ENCODE measurements around the gene SYCP2.
"Not testable (repeated sequence)": the region's sequence is repeated elsewhere in the genome, so short reads cannot be mapped to it uniquely, and the experiment has no call there.

DNA sequence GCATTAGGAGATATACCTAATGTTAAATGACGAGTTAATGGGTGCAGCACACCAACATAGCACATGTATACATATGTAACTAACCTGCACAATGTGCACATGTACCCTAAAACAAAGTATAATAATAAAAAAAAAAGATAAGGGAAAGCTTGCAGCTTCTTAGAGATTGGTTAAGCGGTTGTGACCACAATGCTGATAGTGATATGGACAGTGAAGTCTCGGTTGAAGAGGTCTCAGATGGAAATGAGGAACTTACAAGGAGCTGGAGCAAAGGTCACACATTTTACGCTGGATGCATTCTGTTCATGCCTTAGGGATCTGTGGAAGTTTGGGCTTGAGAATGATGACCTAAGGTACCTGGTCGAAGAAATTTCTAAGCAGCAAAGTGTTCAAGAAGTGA is 76.5 kb downstream of the SYCP2 start:
- TF ChIP-seq POLR2A (IDR thresholded peaks at IDR 0.05; ENCODE audit: low read length); GATA1 (IDR thresholded peaks at IDR 0.05; ENCODE audit: low read depth, low read length): not testable (repeated sequence)

All from erythroblast (primary cell).